ENCODE results near the gene HRH3. TPM values are rescaled to one million over a fixed set of nuclear protein-coding genes. Genes with fewer than 3 reads are reported as not detected.

The HRH3 gene
- total RNA-seq, 3 donors from 2014 or later, result 0.09 TPM; not detected in 2

GRCh38 chr20:62168890-62169435 lies 51.1 kb downstream of the HRH3 start:
- no peak for ATAC-seq
- peak in 1 of 3 donors; percentile 28 for DNase-seq
- TF ChIP-seq CTCF (IDR thresholded peaks at IDR 0.05), result no peak
- H3K4me1 ChIP-seq (ENCODE audit: low read depth), result no peaks in the 10 kb centered on the region
- intact Hi-C loops (cut with DNase I, micrococcal nuclease), result no loop called here
- no peaks in the 10 kb centered on the region for H3K9me3 ChIP-seq
- H3K36me3 ChIP-seq (ENCODE audit: low read depth), result no peaks in the 10 kb centered on the region
- H3K4me3 ChIP-seq, result no peak overlapping the region

GRCh38 chr20:62168061-62168460 lies 52.0 kb downstream of the HRH3 start:
- no peak for ATAC-seq
- Histone ChIP-seq H3K4me1 (ENCODE audit: low read depth) (no peaks in the 10 kb centered on the region), H3K36me3 (ENCODE audit: low read depth) (no peaks in the 10 kb centered on the region), H3K9me3 (no peaks in the 10 kb centered on the region), H3K4me3 (no peak overlapping the region)
- peak in 1 of 3 donors; percentile 11 for DNase-seq
- no peak for TF ChIP-seq CTCF (IDR thresholded peaks at IDR 0.05)
- intact Hi-C loops (cut with DNase I, micrococcal nuclease), result no loop called here

GRCh38 chr20:62167474-62167873 lies 52.6 kb downstream of the HRH3 start:
- ATAC-seq, result no peak
- no peak for TF ChIP-seq CTCF (IDR thresholded peaks at IDR 0.05)

GRCh38 chr20:62165762-62166399 lies 54.2 kb downstream of the HRH3 start:
- H3K36me3 ChIP-seq (ENCODE audit: low read depth), result no peaks in the 10 kb centered on the region
- ATAC-seq, result no peak
- no peaks in the 10 kb centered on the region for H3K9me3 ChIP-seq
- no peaks in the 10 kb centered on the region for H3K4me1 ChIP-seq (ENCODE audit: low read depth)
- no peak overlapping the region for H3K4me3 ChIP-seq
- DNase-seq, result peak in 1 of 3 donors; percentile 43
- intact Hi-C loops (cut with DNase I, micrococcal nuclease), result no loop called here
- no peak for TF ChIP-seq CTCF (IDR thresholded peaks at IDR 0.05)

More at GRCh38 chr20:62167474-62167873, 52.6 kb downstream of the HRH3 start:
- DNase-seq, result peak in 1 of 3 donors; percentile 15
- no peaks in the 10 kb centered on the region for H3K9me3 ChIP-seq
- H3K36me3 ChIP-seq (ENCODE audit: low read depth), result no peaks in the 10 kb centered on the region
- intact Hi-C loops (cut with DNase I, micrococcal nuclease), result no loop called here
- no peaks in the 10 kb centered on the region for H3K4me1 ChIP-seq (ENCODE audit: low read depth)
- no peak overlapping the region for H3K4me3 ChIP-seq

Other genes starting within 250 kb of the HRH3 start
- gene TAF4, start 154.4 kb downstream of the HRH3 start, total RNA-seq, result 10 to 100 TPM; 23.8 to 28.3 (median 27.5) TPM
- gene LSM14B, start 97.8 kb downstream of the HRH3 start, total RNA-seq, result 10 to 100 TPM; 33.5 to 49.1 (median 36.1) TPM
- 100 to 1,000 TPM; 129 to 197 (median 194) TPM for gene PSMA7, start 76.9 kb downstream of the HRH3 start, total RNA-seq
- gene SS18L1, start 76.5 kb downstream of the HRH3 start, total RNA-seq, result 10 to 100 TPM; 13.2 to 16.0 (median 14.4) TPM
- gene MTG2, start 37.2 kb downstream of the HRH3 start, total RNA-seq, result 10 to 100 TPM; 28.8 to 34.9 (median 32.6) TPM
- gene OSBPL2, start 18.2 kb upstream of the HRH3 start, total RNA-seq, result 100 to 1,000 TPM in 1 of 3 donors, 10 to 100 TPM in 2; 87.0 to 111 (median 91.6) TPM
- 10 to 100 TPM; 54.4 to 85.8 (median 77.6) TPM for gene ADRM1, start 82.7 kb upstream of the HRH3 start, total RNA-seq
- gene LAMA5, start 147.0 kb upstream of the HRH3 start, total RNA-seq, result 100 to 1,000 TPM in 1 of 3 donors, 10 to 100 TPM in 2; 21.8 to 335 (median 40.7) TPM
- gene RPS21, start 166.8 kb upstream of the HRH3 start, total RNA-seq, result 1,000 to 10,000 TPM; 1,171 to 1,284 (median 1,191) TPM
- 1 to 10 TPM; 5.4 to 9.3 (median 6.6) TPM for gene CABLES2, start 187.0 kb upstream of the HRH3 start, total RNA-seq
- 1 to 10 TPM; 2.3 to 7.0 (median 5.1) TPM for gene RBBP8NL, start 207.3 kb upstream of the HRH3 start, total RNA-seq

Data from mucosa of descending colon (tissue), 3 donors.